Measurements from ENCODE around the gene KIF3C.
"Not testable (repeated sequence)": the region's sequence is repeated elsewhere in the genome, so short reads cannot be mapped to it uniquely, and the experiment has no call there.

KIF3C gene

GRCh38 chr2:25912851-25913695 is 69.2 kb downstream of the KIF3C start:
- Mint-ChIP-seq H3K4me1 (ENCODE audit: low read depth in 2 of 2) (peaks cover 7 to 8% of the 10 kb centered on the region in 2 donors), H3K36me3 (ENCODE audit: insufficient read depth) (no peaks in the 10 kb centered on the region), H3K4me3 (no peak overlapping the region), H3K27ac (no peak overlapping the region), H3K9me3 (no peaks in the 10 kb centered on the region), H3K27me3 (no peaks in the 10 kb centered on the region)
- DNase-seq (no peak), ATAC-seq (replicated peaks) (no peak)

- not testable (repeated sequence) for H3K36me3 Mint-ChIP-seq (ENCODE audit: insufficient read depth); H3K4me1 Mint-ChIP-seq (ENCODE audit: low read depth in 2 of 2); H3K27me3 Mint-ChIP-seq; H3K9me3 Mint-ChIP-seq; ATAC-seq (replicated peaks); H3K4me3 Mint-ChIP-seq; H3K27ac Mint-ChIP-seq; DNase-seq
These were observed 72.7 kb downstream of the KIF3C start for GRCh38 chr2:25909574-25909973.

- ATAC-seq (replicated peaks), result no peak
- Mint-ChIP-seq H3K27me3 (no peaks in the 10 kb centered on the region), H3K4me1 (ENCODE audit: low read depth in 2 of 2) (no peaks in the 10 kb centered on the region), H3K27ac (no peak overlapping the region), H3K36me3 (ENCODE audit: insufficient read depth) (no peaks in the 10 kb centered on the region), H3K4me3 (no peak overlapping the region), H3K9me3 (no peaks in the 10 kb centered on the region)
- no peak for DNase-seq
These were observed 77.2 kb downstream of the KIF3C start for GRCh38 chr2:25905126-25905525.

- H3K4me1 Mint-ChIP-seq (ENCODE audit: low read depth in 2 of 2), result no peaks in the 10 kb centered on the region
- H3K27ac Mint-ChIP-seq, result no peak overlapping the region
- ATAC-seq (replicated peaks) (no peak), DNase-seq (no peak)
- H3K4me3 Mint-ChIP-seq, result no peak overlapping the region
- H3K36me3 Mint-ChIP-seq (ENCODE audit: insufficient read depth), result no peaks in the 10 kb centered on the region
- H3K9me3 Mint-ChIP-seq, result no peaks in the 10 kb centered on the region
- peaks cover 0 to 8% of the 10 kb centered on the region in 2 donors for H3K27me3 Mint-ChIP-seq
These were observed 79.0 kb downstream of the KIF3C start for GRCh38 chr2:25903216-25903776.

GRCh38 chr2:25899404-25899970 is 82.8 kb downstream of the KIF3C start:
- DNase-seq, result no peak
- H3K36me3 Mint-ChIP-seq (ENCODE audit: insufficient read depth), result no peaks in the 10 kb centered on the region
- no peak overlapping the region for H3K27ac Mint-ChIP-seq
- no peaks in the 10 kb centered on the region for H3K4me1 Mint-ChIP-seq (ENCODE audit: low read depth in 2 of 2)
- H3K4me3 Mint-ChIP-seq, result no peak overlapping the region
- H3K9me3 Mint-ChIP-seq, result no peaks in the 10 kb centered on the region
- ATAC-seq (replicated peaks), result no peak
- peaks cover 0 to 9% of the 10 kb centered on the region in 2 donors for H3K27me3 Mint-ChIP-seq

- ATAC-seq (replicated peaks), result no peak
- Mint-ChIP-seq H3K4me1 (ENCODE audit: low read depth in 2 of 2) (no peaks in the 10 kb centered on the region), H3K36me3 (ENCODE audit: insufficient read depth) (no peaks in the 10 kb centered on the region), H3K27me3 (peaks cover 0 to 9% of the 10 kb centered on the region in 2 donors), H3K27ac (no peak overlapping the region), H3K4me3 (no peak overlapping the region), H3K9me3 (no peaks in the 10 kb centered on the region)
- DNase-seq, result no peak
These were observed 84.8 kb downstream of the KIF3C start for GRCh38 chr2:25897506-25897905.

- DNase-seq; H3K27ac Mint-ChIP-seq; H3K9me3 Mint-ChIP-seq; H3K4me3 Mint-ChIP-seq; ATAC-seq (replicated peaks); H3K36me3 Mint-ChIP-seq (ENCODE audit: insufficient read depth); H3K27me3 Mint-ChIP-seq; H3K4me1 Mint-ChIP-seq (ENCODE audit: low read depth in 2 of 2): not testable (repeated sequence)
These were observed 86.0 kb downstream of the KIF3C start for GRCh38 chr2:25896308-25896707.

- Mint-ChIP-seq H3K27ac (no peak overlapping the region), H3K27me3 (peaks cover 0 to 9% of the 10 kb centered on the region in 2 donors), H3K9me3 (no peaks in the 10 kb centered on the region), H3K4me3 (no peak overlapping the region), H3K4me1 (ENCODE audit: low read depth in 2 of 2) (no peaks in the 10 kb centered on the region), H3K36me3 (ENCODE audit: insufficient read depth) (no peaks in the 10 kb centered on the region)
- ATAC-seq (replicated peaks) (no peak), DNase-seq (no peak)
These were observed 86.7 kb downstream of the KIF3C start for GRCh38 chr2:25895610-25896009.

- H3K27ac Mint-ChIP-seq, result no peak overlapping the region
- DNase-seq, result no peak
- H3K36me3 Mint-ChIP-seq (ENCODE audit: insufficient read depth), result no peaks in the 10 kb centered on the region
- no peaks in the 10 kb centered on the region for H3K4me1 Mint-ChIP-seq (ENCODE audit: low read depth in 2 of 2)
- ATAC-seq (replicated peaks), result no peak
- H3K27me3 Mint-ChIP-seq, result peaks cover 0 to 9% of the 10 kb centered on the region in 2 donors
- H3K9me3 Mint-ChIP-seq, result no peaks in the 10 kb centered on the region
- H3K4me3 Mint-ChIP-seq, result no peak overlapping the region
These were observed 87.3 kb downstream of the KIF3C start for GRCh38 chr2:25895018-25895417.

GRCh38 chr2:25894135-25894830 is 88.0 kb downstream of the KIF3C start:
- no peak overlapping the region for H3K4me3 Mint-ChIP-seq
- DNase-seq (no peak), ATAC-seq (replicated peaks) (no peak)

GRCh38 chr2:25891672-25892071 is 90.6 kb downstream of the KIF3C start:
- Mint-ChIP-seq H3K4me3 (no peak overlapping the region), H3K36me3 (ENCODE audit: insufficient read depth) (no peaks in the 10 kb centered on the region), H3K27ac (no peak overlapping the region), H3K27me3 (no peaks in the 10 kb centered on the region), H3K4me1 (ENCODE audit: low read depth in 2 of 2) (no peaks in the 10 kb centered on the region), H3K9me3 (no peaks in the 10 kb centered on the region)
- ATAC-seq (replicated peaks) (no peak), DNase-seq (no peak)

More at GRCh38 chr2:25894135-25894830, 88.0 kb downstream of the KIF3C start:
- Mint-ChIP-seq H3K4me1 (ENCODE audit: low read depth in 2 of 2) (no peaks in the 10 kb centered on the region), H3K27ac (no peak overlapping the region), H3K27me3 (peaks cover 0 to 9% of the 10 kb centered on the region in 2 donors), H3K9me3 (no peaks in the 10 kb centered on the region), H3K36me3 (ENCODE audit: insufficient read depth) (no peaks in the 10 kb centered on the region)

GRCh38 chr2:25887624-25888242 is 94.6 kb downstream of the KIF3C start:
- H3K4me1 Mint-ChIP-seq (ENCODE audit: low read depth in 2 of 2), result no peaks in the 10 kb centered on the region
- DNase-seq (no peak), ATAC-seq (replicated peaks) (no peak)
- no peaks in the 10 kb centered on the region for H3K36me3 Mint-ChIP-seq (ENCODE audit: insufficient read depth)
- H3K27ac Mint-ChIP-seq, result no peak overlapping the region
- H3K27me3 Mint-ChIP-seq, result peaks cover 0 to 20% of the 10 kb centered on the region in 2 donors
- H3K4me3 Mint-ChIP-seq, result no peak overlapping the region
- H3K9me3 Mint-ChIP-seq, result no peaks in the 10 kb centered on the region

GRCh38 chr2:25885933-25886332 is 96.4 kb downstream of the KIF3C start:
- ATAC-seq (replicated peaks) (no peak), DNase-seq (no peak)
- no peaks in the 10 kb centered on the region for H3K9me3 Mint-ChIP-seq
- H3K27me3 Mint-ChIP-seq, result peaks cover 0 to 20% of the 10 kb centered on the region in 2 donors
- H3K36me3 Mint-ChIP-seq (ENCODE audit: insufficient read depth), result no peaks in the 10 kb centered on the region
- H3K27ac Mint-ChIP-seq, result no peak overlapping the region
- no peaks in the 10 kb centered on the region for H3K4me1 Mint-ChIP-seq (ENCODE audit: low read depth in 2 of 2)
- H3K4me3 Mint-ChIP-seq, result no peak overlapping the region

All from effector memory CD8-positive, alpha-beta T cell (primary cell).